Measurements from ENCODE around the gene FIGLA. TPM values are rescaled to one million over a fixed set of nuclear protein-coding genes. Genes with fewer than 3 reads are reported as not detected.

Gene FIGLA
- total RNA-seq, 1 experiment from 2014 or later = not detected

- H3K9me3 Mint-ChIP-seq = peaks cover 6% of the 10 kb centered on the region; the same call in 1 of the 2 replicates
- ATAC-seq (no peak), DNase-seq (ENCODE audit: low spot score) (no peak)
- H3K36me3 Mint-ChIP-seq = no peaks in the 10 kb centered on the region
- TF ChIP-seq ATF3 (CRISPR knock-in tag; conservative IDR thresholded peaks at IDR 0.05) (no peak), ZNF425 (CRISPR knock-in tag; conservative IDR thresholded peaks at IDR 0.05) (no peak), ZMAT4 (CRISPR knock-in tag; IDR thresholded peaks at IDR 0.05) (no peak), ZNF532 (CRISPR knock-in tag; IDR thresholded peaks at IDR 0.05; ENCODE audit: borderline replicate concordance) (no peak), ZNF512 (CRISPR knock-in tag; IDR thresholded peaks at IDR 0.05; ENCODE audit: borderline replicate concordance) (no peak), TP53 (CRISPR knock-in tag; IDR thresholded peaks at IDR 0.05) (no peak), ERG (CRISPR knock-in tag; IDR thresholded peaks at IDR 0.05) (no peak), NFATC4 (CRISPR knock-in tag; IDR thresholded peaks at IDR 0.05) (no peak), ATF1 (CRISPR knock-in tag; IDR thresholded peaks at IDR 0.05) (no peak), GABPB1 (CRISPR knock-in tag; IDR thresholded peaks at IDR 0.05) (no peak), SMAD4 (CRISPR knock-in tag; IDR thresholded peaks at IDR 0.05) (no peak), IRF1 (CRISPR knock-in tag; IDR thresholded peaks at IDR 0.05) (no peak), USF2 (CRISPR knock-in tag; IDR thresholded peaks at IDR 0.05) (no peak), TEAD4 (CRISPR knock-in tag; IDR thresholded peaks at IDR 0.05) (no peak), RELA (CRISPR knock-in tag; IDR thresholded peaks at IDR 0.05; ENCODE audit: borderline replicate concordance) (no peak)
- POLR2A ChIA-PET = no interaction called here
- H3K27ac Mint-ChIP-seq = no peak overlapping the region
- CTCF ChIA-PET = no interaction called here
- no peaks in the 10 kb centered on the region for H3K4me1 Mint-ChIP-seq
- peaks cover 24% of the 10 kb centered on the region for H3K27me3 Mint-ChIP-seq (ENCODE audit: low read depth)
- no peak overlapping the region for H3K4me3 Mint-ChIP-seq
These were observed 44.4 kb upstream of the FIGLA start for GRCh38 chr2:70834881-70835280.

All from WTC11 (cell line).